D721Med (cell line): ENCODE results near the gene C1QTNF1.
"Not testable (repeated sequence)": the region's sequence is repeated elsewhere in the genome, so short reads cannot be mapped to it uniquely, and the experiment has no call there.

Source experiments
- DNase-seq: peaks from one replicate; pipeline ENCODE4 v3.0.0; 2011; ENCODE audit warnings: low spot score; ENCODE audit not compliant: insufficient read length
- FAIRE-seq: peaks from 2 replicates; lab custom pipeline; 2011; peaks lifted over from hg19 to GRCh38; lab: Jason Lieb, UNC
- CTCF ChIP-seq: IDR thresholded peaks from 2 replicates; pipeline ENCODE4 v1.5.1; 2012; ENCODE audit warnings: mild to moderate bottlenecking, control low read depth; ENCODE audit not compliant: insufficient read depth; ENCODE audit errors: missing control alignments

The C1QTNF1 gene

DNA sequence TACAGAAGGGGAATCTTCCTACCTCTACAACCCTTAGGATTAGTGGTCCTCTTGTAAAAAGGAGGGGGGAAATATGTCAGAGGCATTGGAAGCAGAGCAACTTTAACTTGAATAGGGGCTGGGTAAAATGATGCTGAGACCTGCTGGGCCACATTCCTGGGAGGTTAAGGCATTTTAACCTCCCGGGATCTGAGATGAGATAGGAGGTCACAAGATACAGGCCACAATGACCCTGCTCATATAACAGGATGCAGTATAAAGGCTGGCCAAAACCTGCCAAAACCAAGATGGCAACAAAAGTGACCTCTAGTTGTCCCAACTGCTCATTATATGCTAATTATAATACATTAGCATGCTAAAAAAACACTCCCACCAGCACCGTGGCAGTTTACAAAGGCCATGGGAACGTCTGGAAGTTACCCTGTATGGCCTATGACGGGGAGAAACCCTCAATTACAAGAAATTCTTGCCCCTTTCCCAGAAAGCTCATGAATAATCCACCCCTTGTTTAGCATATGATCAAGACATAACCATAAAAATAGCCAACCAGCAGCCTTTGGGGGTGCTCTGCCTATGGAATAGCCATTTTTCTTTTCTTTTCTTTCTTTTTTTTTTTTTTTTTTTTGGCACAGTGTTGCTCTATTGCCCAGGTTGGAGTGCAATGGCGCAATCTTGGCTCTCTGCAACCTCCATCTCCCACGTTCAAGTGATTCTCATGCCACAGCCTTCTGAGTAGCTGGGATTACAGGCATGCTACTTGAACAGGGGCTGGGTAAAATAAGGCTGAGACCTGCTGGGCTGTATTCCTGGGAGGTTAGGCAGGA is 6.2 kb upstream of the C1QTNF1 start:
- TF ChIP-seq CTCF, result no peak
- DNase-seq, result no peak
- FAIRE-seq, result no peak

- no peak for TF ChIP-seq CTCF
- no peak for DNase-seq
- no peak for FAIRE-seq
Observed at GRCh38 chr17:79018370-79018695, 5.6 kb upstream of the C1QTNF1 start.

- TF ChIP-seq CTCF, result no peak
- FAIRE-seq (no peak), DNase-seq (no peak)
Observed at GRCh38 chr17:79019261-79019631, 4.7 kb upstream of the C1QTNF1 start.

DNA sequence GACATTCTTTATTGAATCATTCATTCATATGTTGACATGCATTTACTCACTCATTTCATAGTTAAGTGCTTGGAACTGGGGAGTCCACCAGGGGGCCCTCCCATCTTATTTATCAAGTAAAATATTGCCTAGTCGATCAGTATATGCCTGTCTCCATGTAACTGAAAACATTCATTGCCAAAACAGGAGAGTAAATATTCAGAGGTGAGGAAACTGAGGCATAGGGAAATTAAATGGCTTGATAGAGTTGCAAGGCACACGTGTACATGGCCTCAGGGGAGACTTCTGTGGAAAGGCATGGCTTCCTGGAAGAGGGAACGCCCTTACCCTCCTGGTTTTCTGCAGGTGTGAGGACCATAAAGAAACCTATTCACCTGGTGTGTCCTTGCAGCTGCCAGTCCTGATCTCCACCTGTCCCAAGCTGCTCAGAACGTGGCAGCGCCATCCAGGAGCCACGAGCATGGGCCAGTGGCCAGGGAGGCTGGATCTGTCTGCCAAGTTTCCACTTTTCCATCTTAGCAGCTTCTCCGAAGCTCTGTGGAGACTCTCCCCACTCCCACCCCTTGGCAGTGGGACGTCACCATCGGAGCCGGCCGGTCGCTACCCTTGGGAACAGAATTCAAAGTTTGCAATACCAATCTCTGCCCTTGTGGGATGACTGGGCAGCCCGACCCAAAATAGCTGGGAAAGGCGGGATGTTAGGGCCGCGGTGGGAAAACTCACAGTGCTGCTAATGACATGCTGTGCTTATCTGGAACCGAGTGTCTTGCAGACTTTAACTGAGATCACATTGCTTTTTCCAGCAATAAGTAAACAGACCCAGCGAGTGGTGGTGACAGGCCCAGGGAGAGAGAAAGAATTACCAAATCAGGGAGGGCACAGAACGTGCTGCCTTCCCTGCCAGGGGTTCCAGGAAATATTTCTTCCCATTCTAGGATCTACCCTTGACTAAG is 4.1 kb upstream of the C1QTNF1 start:
- peak; percentile 73 for TF ChIP-seq CTCF
- no peak for FAIRE-seq
- no peak for DNase-seq

- no peak for FAIRE-seq
- DNase-seq, result no peak
- no peak for TF ChIP-seq CTCF
Observed at GRCh38 chr17:79020631-79021301, 3.2 kb upstream of the C1QTNF1 start.

GRCh38 chr17:79021929-79022328 is 2.0 kb upstream of the C1QTNF1 start:
- DNase-seq, FAIRE-seq: not testable (repeated sequence)

DNA sequence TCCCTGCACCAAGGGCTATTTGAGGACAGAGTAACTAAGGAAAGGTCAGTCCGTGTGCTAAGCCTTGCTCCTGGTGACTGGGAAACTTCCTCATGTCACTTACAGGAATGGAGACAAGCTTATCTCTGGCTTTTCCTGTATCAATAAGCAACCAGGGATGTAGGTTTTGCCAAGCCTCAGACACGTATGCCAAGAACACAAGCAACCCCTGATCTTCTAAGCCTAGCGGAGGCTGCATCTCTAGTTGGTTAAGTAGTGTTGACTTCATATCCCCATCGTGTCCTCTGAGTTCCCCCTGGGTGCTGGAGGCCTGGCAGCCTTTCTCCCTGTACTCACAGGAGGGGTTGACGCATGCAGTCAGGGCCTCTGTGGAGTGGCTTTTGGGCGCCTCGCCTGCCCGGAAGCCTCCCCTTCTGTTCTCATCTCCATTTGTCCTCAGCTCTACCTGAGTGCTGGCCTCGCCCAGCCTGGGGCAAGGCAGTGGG is 1.4 kb upstream of the C1QTNF1 start:
- TF ChIP-seq CTCF, result no peak
- DNase-seq (no peak), FAIRE-seq (no peak)
